Activated naive CD4-positive, alpha-beta T cell treated with anti-CD3 and anti-CD28 coated beads for 36 hours (primary cell): Measurements from ENCODE around the gene PPP3CA. TPM values are rescaled to one million over a fixed set of nuclear protein-coding genes. Genes with fewer than 3 reads are reported as not detected.

Experiments used
- CTCF ChIA-PET: fragments of 350-600 bp; sonication (Branson Sonifier 250); formaldehyde crosslinking; loops from one replicate; lab custom pipeline; 2021; ENCODE audit warnings: antibody characterized with exemption; lab: Charles Lee
- DNase-seq: peaks from one replicate; pipeline ENCODE4 v3.0.0-alpha.2; 2020
- H3K27ac Mint-ChIP-seq: one replicate; pipeline ENCODE4 v1.8.0; 2021; ENCODE audit warnings: mild to moderate bottlenecking, mixed read lengths
- H3K27me3 Mint-ChIP-seq: one replicate; pipeline ENCODE4 v1.8.0; 2021; ENCODE audit warnings: low read depth, mixed read lengths
- H3K36me3 Mint-ChIP-seq: one replicate; pipeline ENCODE4 v1.8.0; 2021; ENCODE audit warnings: low read depth, mixed read lengths
- H3K4me1 Mint-ChIP-seq: one replicate; pipeline ENCODE4 v1.8.0; 2021; ENCODE audit warnings: low read depth, mixed read lengths
- H3K4me3 Mint-ChIP-seq: one replicate; pipeline ENCODE4 v1.8.0; 2021; ENCODE audit warnings: mild to moderate bottlenecking, moderate library complexity, mixed read lengths
- H3K9me3 Mint-ChIP-seq: one replicate; pipeline ENCODE4 v1.8.0; 2021; ENCODE audit warnings: mixed read lengths
- intact Hi-C: fragments of 100-400 bp; cut with micrococcal nuclease; formaldehyde crosslinking; loops from one replicate; pipeline ENCODE4 v1.15.1; 2023
- total RNA-seq, 2 experiments: library from RNA; stranded (reverse); gene quantifications; one replicate each; pipeline ENCODE4 v1.2.3, GENCODE V29; 2021

Gene PPP3CA
- 1 to 10 TPM; 2.4 to 3.4 TPM for total RNA-seq

GRCh38 chr4:101347267-101347556, at the start of gene PPP3CA:
Gene PPP3CA, minus strand, starts transcription at chr4:101347526.
- Mint-ChIP-seq H3K27me3 (peaks cover 31% of the 10 kb centered on the region), H3K4me3 (peak within 1 kb of the TSS; percentile 95), H3K4me1 (peaks cover 27% of the 10 kb centered on the region), H3K36me3 (no peaks in the 10 kb centered on the region), H3K9me3 (no peaks in the 10 kb centered on the region), H3K27ac (peak within 1 kb of the TSS; percentile 82)
- DNase-seq, result no peak
- CTCF ChIA-PET, result interaction anchor here (0.6 kb wide), 1 partner anchor 62 kb away, joined by 3 read pairs; no protein-coding TSS in a partner anchor
- intact Hi-C loops, result loop anchor here (1.0 to 10.0 kb wide), 16 partner anchors 19 to 1480 kb away; partner anchors contain the start of genes MANBA, SLC39A8 and UBE2D3

- DNase-seq, result no peak
- intact Hi-C loops, result no loop called here
- Mint-ChIP-seq H3K27ac (no peak overlapping the region), H3K36me3 (no peaks in the 10 kb centered on the region), H3K4me1 (no peaks in the 10 kb centered on the region), H3K9me3 (peaks cover 5% of the 10 kb centered on the region), H3K27me3 (peaks cover 20% of the 10 kb centered on the region), H3K4me3 (no peak overlapping the region)
- CTCF ChIA-PET, result interaction anchor here (0.6 kb wide), 1 partner anchor 840 kb away, joined by 3 read pairs; no protein-coding TSS in a partner anchor
These were observed 45.9 kb upstream of the PPP3CA start for GRCh38 chr4:101393256-101393655.

GRCh38 chr4:101370663-101371210, 23.4 kb upstream of the PPP3CA start:
- intact Hi-C loops, result no loop called here
- Mint-ChIP-seq H3K36me3 (peaks cover 1% of the 10 kb centered on the region), H3K27ac (no peak overlapping the region), H3K4me3 (no peak overlapping the region), H3K27me3 (peaks cover 23% of the 10 kb centered on the region), H3K4me1 (no peaks in the 10 kb centered on the region), H3K9me3 (no peaks in the 10 kb centered on the region)
- CTCF ChIA-PET, result interaction anchor here (0.6 to 0.8 kb wide), 3 partner anchors 123 to 184 kb away, joined by 3 to 5 read pairs (median 5); no protein-coding TSS in a partner anchor
- DNase-seq, result no peak

GRCh38 chr4:101367201-101367600, 19.9 kb upstream of the PPP3CA start:
- CTCF ChIA-PET, result no interaction called here
- H3K9me3 Mint-ChIP-seq, result peaks cover 4% of the 10 kb centered on the region
- intact Hi-C loops, result no loop called here
- no peak for DNase-seq
- no peak overlapping the region for H3K27ac Mint-ChIP-seq
- peaks cover 1% of the 10 kb centered on the region for H3K36me3 Mint-ChIP-seq
- no peak overlapping the region for H3K4me3 Mint-ChIP-seq
- H3K4me1 Mint-ChIP-seq, result no peaks in the 10 kb centered on the region
- H3K27me3 Mint-ChIP-seq, result peaks cover 31% of the 10 kb centered on the region

GRCh38 chr4:101366331-101366730, 19.0 kb upstream of the PPP3CA start:
- DNase-seq, result no peak
- Mint-ChIP-seq H3K4me1 (no peaks in the 10 kb centered on the region), H3K4me3 (no peak overlapping the region), H3K36me3 (peaks cover 1% of the 10 kb centered on the region), H3K27ac (no peak overlapping the region), H3K27me3 (peaks cover 31% of the 10 kb centered on the region), H3K9me3 (peaks cover 4% of the 10 kb centered on the region)
- CTCF ChIA-PET, result no interaction called here
- intact Hi-C loops, result no loop called here

GRCh38 chr4:101357751-101358150, 10.4 kb upstream of the PPP3CA start:
- Mint-ChIP-seq H3K27me3 (peaks cover 21% of the 10 kb centered on the region), H3K4me3 (no peak overlapping the region), H3K27ac (no peak overlapping the region), H3K36me3 (no peaks in the 10 kb centered on the region), H3K4me1 (no peaks in the 10 kb centered on the region), H3K9me3 (no peaks in the 10 kb centered on the region)
- intact Hi-C loops, result no loop called here
- CTCF ChIA-PET, result interaction anchor here (0.7 kb wide), 1 partner anchor 1171 kb away, joined by 3 read pairs; no protein-coding TSS in a partner anchor
- DNase-seq, result no peak

GRCh38 chr4:101356928-101357327, 9.6 kb upstream of the PPP3CA start:
- H3K27ac Mint-ChIP-seq, result no peak overlapping the region
- H3K4me1 Mint-ChIP-seq, result no peaks in the 10 kb centered on the region
- H3K4me3 Mint-ChIP-seq, result no peak overlapping the region
- CTCF ChIA-PET, result no interaction called here
- intact Hi-C loops, result no loop called here
- peaks cover 21% of the 10 kb centered on the region for H3K27me3 Mint-ChIP-seq
- H3K9me3 Mint-ChIP-seq, result no peaks in the 10 kb centered on the region
- no peaks in the 10 kb centered on the region for H3K36me3 Mint-ChIP-seq
- no peak for DNase-seq

GRCh38 chr4:101355767-101356702, 8.7 kb upstream of the PPP3CA start:
- no peaks in the 10 kb centered on the region for H3K4me1 Mint-ChIP-seq
- CTCF ChIA-PET, result no interaction called here
- intact Hi-C loops, result no loop called here

GRCh38 chr4:101355246-101355645, 7.9 kb upstream of the PPP3CA start:
- CTCF ChIA-PET, result no interaction called here
- H3K36me3 Mint-ChIP-seq, result no peaks in the 10 kb centered on the region
- H3K9me3 Mint-ChIP-seq, result no peaks in the 10 kb centered on the region
- intact Hi-C loops, result no loop called here
- H3K27me3 Mint-ChIP-seq, result peaks cover 25% of the 10 kb centered on the region
- no peaks in the 10 kb centered on the region for H3K4me1 Mint-ChIP-seq
- H3K4me3 Mint-ChIP-seq, result no peak overlapping the region
- DNase-seq, result no peak
- H3K27ac Mint-ChIP-seq, result no peak overlapping the region

More at GRCh38 chr4:101355767-101356702, 8.7 kb upstream of the PPP3CA start:
- H3K27me3 Mint-ChIP-seq, result peaks cover 21% of the 10 kb centered on the region
- no peak overlapping the region for H3K4me3 Mint-ChIP-seq
- DNase-seq, result no peak
- no peak overlapping the region for H3K27ac Mint-ChIP-seq
- no peaks in the 10 kb centered on the region for H3K9me3 Mint-ChIP-seq
- H3K36me3 Mint-ChIP-seq, result no peaks in the 10 kb centered on the region

GRCh38 chr4:101349801-101350064, 2.4 kb upstream of the PPP3CA start:
- peaks cover 39% of the 10 kb centered on the region for H3K27me3 Mint-ChIP-seq
- intact Hi-C loops, result loop anchor here (5.0 to 10.0 kb wide), 6 partner anchors 247 to 1478 kb away; partner anchors contain the start of gene UBE2D3
- H3K36me3 Mint-ChIP-seq, result no peaks in the 10 kb centered on the region
- H3K27ac Mint-ChIP-seq, result no peak overlapping the region
- H3K4me3 Mint-ChIP-seq, result no peak overlapping the region
- DNase-seq, result no peak
- H3K9me3 Mint-ChIP-seq, result no peaks in the 10 kb centered on the region
- H3K4me1 Mint-ChIP-seq, result peaks cover 16% of the 10 kb centered on the region
- CTCF ChIA-PET, result interaction anchor here (1.4 kb wide), 1 partner anchor 382 kb away, joined by 4 read pairs; no protein-coding TSS in a partner anchor

GRCh38 chr4:101348995-101349800, 1.9 kb upstream of the PPP3CA start:
- Mint-ChIP-seq H3K4me1 (peaks cover 17% of the 10 kb centered on the region), H3K9me3 (no peaks in the 10 kb centered on the region), H3K27ac (no peak overlapping the region), H3K4me3 (peak overlapping the region; percentile 95), H3K27me3 (peaks cover 35% of the 10 kb centered on the region), H3K36me3 (no peaks in the 10 kb centered on the region)
- intact Hi-C loops, result loop anchor here (5.0 to 10.0 kb wide), 6 partner anchors 247 to 1478 kb away; partner anchors contain the start of gene UBE2D3
- DNase-seq, result no peak
- CTCF ChIA-PET, result interaction anchor here (0.6 to 1.8 kb wide), 5 partner anchors 37 to 382 kb away, joined by 3 to 5 read pairs (median 4); no protein-coding TSS in a partner anchor

GRCh38 chr4:101348367-101348827, 1.1 kb upstream of the PPP3CA start:
- Mint-ChIP-seq H3K27ac (peak overlapping the region; percentile 82), H3K9me3 (no peaks in the 10 kb centered on the region), H3K4me1 (peaks cover 20% of the 10 kb centered on the region), H3K4me3 (peak overlapping the region; percentile 95), H3K27me3 (peaks cover 31% of the 10 kb centered on the region), H3K36me3 (no peaks in the 10 kb centered on the region)
- intact Hi-C loops, result loop anchor here (5.0 to 10.0 kb wide), 6 partner anchors 246 to 1479 kb away; partner anchors contain the start of gene UBE2D3
- CTCF ChIA-PET, result interaction anchor here (0.6 to 1.8 kb wide), 5 partner anchors 46 to 461 kb away, joined by 3 to 5 read pairs (median 3); no protein-coding TSS in a partner anchor
- DNase-seq, result no peak
